Measurements from ENCODE around the gene PRKAA1.
A peak's percentile ranks its signal among the peaks of the same experiment; 100 is the strongest.

Gene PRKAA1

GRCh38 chr5:40798012-40798800 is at the start of gene PRKAA1:
Gene PRKAA1, minus strand, starts transcription at chr5:40798374. Its CDS starts 185 bp downstream, at chr5:40798189.
- DNase-seq, result peak; percentile 90

DNA sequence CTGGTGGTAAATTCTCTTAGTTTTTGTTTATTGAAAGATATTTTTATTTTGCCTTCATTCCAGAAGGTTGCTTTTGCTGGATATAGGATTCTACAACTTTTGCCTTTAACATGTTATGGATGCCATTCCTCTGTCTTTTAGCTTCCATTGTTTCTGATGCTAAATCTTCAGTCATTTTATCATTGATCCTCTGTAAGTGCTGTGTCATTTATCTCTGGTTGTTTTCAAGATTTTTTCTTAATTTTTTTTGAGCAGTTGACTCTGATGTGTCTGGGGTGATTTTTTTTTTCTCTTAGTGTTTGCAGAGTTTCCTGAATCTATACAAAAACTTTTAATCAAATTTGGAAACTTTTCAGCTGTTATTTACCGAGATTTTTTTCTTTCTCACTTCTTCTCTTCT is 49.4 kb upstream of the PRKAA1 start:
- DNase-seq, result no peak

- DNase-seq, result no peak
These were observed 48.2 kb upstream of the PRKAA1 start for GRCh38 chr5:40846371-40846770.

GRCh38 chr5:40844565-40844964 is 46.4 kb upstream of the PRKAA1 start:
- DNase-seq, result no peak

DNA sequence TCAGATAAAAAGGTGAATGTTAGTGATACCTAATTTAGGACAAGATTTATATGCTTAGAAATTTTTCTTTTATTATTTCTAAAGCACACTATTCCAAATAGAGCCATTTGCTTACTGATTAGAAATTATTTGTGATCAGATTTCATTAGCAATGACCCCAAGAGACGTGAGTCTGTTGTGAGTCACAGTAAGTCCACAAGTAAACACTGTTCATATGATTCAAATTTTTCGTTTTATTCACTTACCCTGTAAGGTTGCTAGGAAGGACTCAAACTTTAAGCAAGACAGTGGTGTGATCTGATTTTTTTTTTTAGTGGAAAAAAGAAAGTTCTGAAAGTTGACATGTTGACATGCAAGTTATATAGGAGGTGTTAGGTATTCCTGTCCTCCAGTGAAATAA is 44.2 kb upstream of the PRKAA1 start:
- DNase-seq, result no peak

GRCh38 chr5:40841068-40841805 is 43.1 kb upstream of the PRKAA1 start, which contains the start of gene CARD6:
Gene CARD6, plus strand, starts transcription at chr5:40841367. Its CDS starts 16 bp downstream, at chr5:40841383.
- no peak for DNase-seq

DNA sequence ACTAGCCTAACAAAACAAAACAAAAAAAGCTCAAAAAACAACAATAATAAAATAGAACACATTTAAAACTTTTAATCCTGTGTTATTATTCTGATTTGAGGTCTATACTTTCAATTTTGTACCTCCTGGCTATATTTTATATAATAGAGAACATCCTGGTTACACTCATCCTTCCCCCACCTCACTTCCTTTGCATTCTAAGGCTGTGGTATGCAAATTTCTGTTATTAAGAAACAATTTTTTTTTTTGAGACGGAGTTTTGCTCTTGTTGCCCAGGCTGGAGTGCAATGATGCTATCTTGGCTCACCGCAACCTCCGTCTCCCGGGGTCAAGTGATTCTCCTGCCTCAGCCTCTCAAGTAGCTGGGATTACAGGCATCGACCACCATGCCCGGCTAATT is 39.9 kb upstream of the PRKAA1 start:
- peak; percentile 60 for DNase-seq

DNA sequence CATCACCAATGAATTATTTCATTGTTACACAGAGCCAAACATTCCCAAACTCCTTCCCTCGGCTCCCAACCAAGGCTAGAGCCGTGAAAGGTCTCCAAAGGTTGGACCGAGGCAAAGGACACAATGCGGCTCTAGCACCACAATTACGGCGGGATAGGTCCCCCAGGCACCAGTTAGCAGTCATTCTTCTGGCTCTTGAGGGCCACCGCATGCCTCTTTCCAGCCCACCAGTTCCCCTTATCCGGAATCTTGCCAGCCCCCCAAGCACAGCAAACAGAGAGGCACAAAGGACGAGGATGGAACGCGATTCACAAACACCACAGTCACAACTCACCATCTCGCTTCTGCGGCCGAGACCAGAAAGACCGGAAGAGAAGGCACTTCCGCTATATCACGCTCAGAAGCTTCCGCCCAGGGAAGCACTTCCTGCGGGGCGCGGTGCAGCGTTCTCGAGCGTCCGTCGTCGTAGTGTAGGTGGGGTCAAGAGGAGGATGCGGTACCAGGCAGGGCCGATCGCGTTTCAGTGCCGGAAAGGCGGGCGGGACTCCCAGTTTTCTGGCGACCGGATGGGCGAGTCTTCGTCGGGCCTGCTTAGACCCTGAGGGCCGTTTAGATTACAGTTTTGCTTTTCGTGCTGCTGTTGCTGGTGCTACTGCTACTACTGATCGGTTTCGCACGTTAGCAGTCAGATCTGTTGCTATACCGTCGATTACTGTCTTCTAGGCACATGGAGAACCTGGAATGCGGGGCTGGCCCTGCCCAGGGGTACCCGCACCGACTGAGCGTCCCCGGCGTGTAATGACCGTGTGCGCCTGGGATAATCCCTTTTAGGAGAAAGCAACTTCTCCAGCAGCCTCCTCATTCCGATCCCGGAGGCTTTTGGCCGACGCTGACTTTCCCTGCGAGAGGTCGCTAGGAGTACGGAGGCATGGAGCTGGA is 36.9 kb upstream of the PRKAA1 start, which contains the start of gene RPL37:
RPL37 (minus strand) TSS at position 374 of the 939 bp plus-strand sequence; CDS start at position 337, 37 bp downstream.
- DNase-seq, result peak; percentile 94

GRCh38 chr5:40834391-40834848 is 36.2 kb upstream of the PRKAA1 start:
- DNase-seq, result peak; percentile 76

DNA sequence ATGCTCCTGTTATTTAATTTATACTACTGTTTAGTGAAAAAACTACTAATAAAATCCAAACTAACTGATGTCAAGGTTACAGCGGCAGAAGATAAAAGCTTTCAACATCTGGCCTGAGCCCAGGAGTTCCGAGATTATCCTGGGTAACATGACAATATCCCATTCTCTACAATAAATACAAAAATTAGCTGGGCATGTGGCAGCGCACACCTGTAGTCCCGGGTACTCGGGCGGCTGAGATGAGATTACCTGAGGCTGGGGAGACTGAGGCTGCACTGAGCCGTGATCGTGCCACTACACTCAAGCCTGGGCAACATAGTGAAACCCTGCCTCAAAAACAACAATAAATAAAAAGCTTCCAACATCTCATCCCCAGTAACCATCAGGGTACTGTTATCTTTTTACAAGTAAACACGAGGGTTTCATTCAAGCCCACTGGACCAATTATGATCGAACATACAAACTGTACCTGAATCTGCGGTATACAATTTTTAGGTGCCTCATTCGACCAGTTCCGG is 35.6 kb upstream of the PRKAA1 start:
- DNase-seq, result no peak

GRCh38 chr5:40832345-40832744 is 34.2 kb upstream of the PRKAA1 start:
- no peak for DNase-seq

DNA sequence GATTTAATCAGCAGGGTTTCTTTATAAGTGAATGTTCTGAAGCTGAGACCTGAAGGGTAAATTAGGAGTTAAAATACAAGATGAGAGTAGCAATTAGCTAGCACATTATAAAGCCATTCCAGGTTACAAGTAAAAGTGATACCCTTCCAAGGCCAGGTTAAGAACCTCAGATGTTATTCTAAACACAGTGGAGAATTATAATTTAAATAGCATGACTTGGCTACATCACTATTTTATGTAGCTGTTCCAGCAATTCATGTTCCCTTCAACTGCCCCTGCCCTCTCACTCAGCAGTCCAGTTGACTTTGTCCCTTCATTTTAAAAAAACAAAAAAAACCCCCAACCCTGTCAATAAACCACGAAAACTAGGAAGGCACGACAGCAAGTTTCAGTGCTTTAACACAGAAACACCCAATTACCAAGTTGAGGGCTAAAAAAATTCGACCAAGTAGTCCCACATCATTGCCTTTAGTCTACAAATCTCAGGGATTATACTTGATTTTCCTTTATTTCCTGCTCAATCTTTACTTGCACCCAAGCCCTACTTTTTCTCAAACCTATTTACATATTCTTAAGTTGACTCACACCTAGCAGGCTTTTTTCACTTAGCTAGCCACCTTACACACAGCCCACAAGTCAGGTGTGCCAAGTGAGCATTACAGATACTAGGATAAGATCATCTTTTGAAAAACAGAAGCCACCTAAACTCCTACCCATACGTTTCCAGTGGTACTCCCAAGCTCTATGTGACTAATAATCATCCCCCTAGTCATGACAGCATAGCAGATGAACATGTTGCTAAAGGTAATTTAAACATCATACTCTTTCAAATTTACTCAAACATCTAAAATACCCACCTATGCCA is 33.4 kb upstream of the PRKAA1 start:
- no peak for DNase-seq

- DNase-seq, result no peak
These were observed 31.8 kb upstream of the PRKAA1 start for GRCh38 chr5:40829748-40830533.

- DNase-seq, result no peak
These were observed 30.8 kb upstream of the PRKAA1 start for GRCh38 chr5:40828690-40829661.

- no peak for DNase-seq
These were observed 30.0 kb upstream of the PRKAA1 start for GRCh38 chr5:40828021-40828631.

DNA sequence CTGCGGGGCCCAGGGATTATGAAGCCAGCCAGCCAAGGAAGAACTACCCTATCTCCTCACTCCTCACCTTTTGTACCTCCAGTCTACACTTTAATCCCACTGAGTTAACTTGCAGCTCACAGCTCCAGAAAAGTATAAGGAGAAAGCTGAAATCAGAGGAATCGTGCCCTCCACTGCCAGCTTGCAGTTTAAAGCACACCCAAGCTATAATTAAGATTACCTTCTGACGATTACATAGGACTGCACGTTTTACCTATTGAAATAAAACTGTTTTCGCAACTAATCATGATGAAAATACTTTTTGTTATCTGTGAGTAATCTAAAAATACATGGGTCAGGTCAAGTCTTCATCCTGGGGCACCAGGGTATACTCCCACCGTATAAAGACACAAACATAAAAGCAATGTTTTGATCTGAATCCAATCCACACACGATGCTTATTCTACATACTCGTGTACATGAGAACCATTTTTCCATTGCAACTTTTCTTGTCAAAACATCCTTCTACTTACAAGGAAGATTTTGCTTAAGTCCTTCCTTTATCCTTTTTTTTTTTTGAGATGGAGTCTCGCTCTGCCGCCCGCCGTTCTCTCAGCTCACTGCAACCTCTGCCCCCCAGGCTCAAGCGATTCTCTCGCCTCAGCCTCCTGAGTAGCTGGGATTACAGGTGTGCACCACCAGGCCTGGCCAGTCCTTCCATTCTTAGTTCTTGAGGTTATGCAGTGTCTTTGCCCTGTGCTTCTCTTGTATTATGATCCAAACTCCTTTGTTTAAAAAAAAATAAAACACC is 29.2 kb upstream of the PRKAA1 start:
- no peak for DNase-seq

- DNase-seq, result no peak
These were observed 28.5 kb upstream of the PRKAA1 start for GRCh38 chr5:40826489-40827187.
